Stimulated activated memory B cell treated with anti-CD40 and anti-IgM and Interleukin-4, amounts not matched to agents 10 μg/mL and 1 μg/mL and 100 μg/mL, for 72 hours (primary cell): ENCODE measurements around the gene CUEDC1.

ENCODE experiments used
- ATAC-seq: fragments of 150-1000 bp; cut with Tn5 transposase; 2 replicates; pipeline ENCODE4 v1.10.0; 2021
- H3K27ac Mint-ChIP-seq: one replicate; pipeline ENCODE4 v1.8.0; 2022; ENCODE audit warnings: mild to moderate bottlenecking, mixed read lengths
- H3K27me3 Mint-ChIP-seq: one replicate; pipeline ENCODE4 v1.8.0; 2022; ENCODE audit warnings: mixed read lengths
- H3K36me3 Mint-ChIP-seq: one replicate; pipeline ENCODE4 v1.8.0; 2022; ENCODE audit warnings: mixed read lengths
- H3K4me1 Mint-ChIP-seq: one replicate; pipeline ENCODE4 v1.8.0; 2022; ENCODE audit warnings: mixed read lengths
- H3K4me3 Mint-ChIP-seq: one replicate; pipeline ENCODE4 v1.8.0; 2022; ENCODE audit warnings: mild to moderate bottlenecking, moderate library complexity, mixed read lengths
- H3K9me3 Mint-ChIP-seq: one replicate; pipeline ENCODE4 v1.8.0; 2022; ENCODE audit warnings: mixed read lengths

CUEDC1 gene

DNA sequence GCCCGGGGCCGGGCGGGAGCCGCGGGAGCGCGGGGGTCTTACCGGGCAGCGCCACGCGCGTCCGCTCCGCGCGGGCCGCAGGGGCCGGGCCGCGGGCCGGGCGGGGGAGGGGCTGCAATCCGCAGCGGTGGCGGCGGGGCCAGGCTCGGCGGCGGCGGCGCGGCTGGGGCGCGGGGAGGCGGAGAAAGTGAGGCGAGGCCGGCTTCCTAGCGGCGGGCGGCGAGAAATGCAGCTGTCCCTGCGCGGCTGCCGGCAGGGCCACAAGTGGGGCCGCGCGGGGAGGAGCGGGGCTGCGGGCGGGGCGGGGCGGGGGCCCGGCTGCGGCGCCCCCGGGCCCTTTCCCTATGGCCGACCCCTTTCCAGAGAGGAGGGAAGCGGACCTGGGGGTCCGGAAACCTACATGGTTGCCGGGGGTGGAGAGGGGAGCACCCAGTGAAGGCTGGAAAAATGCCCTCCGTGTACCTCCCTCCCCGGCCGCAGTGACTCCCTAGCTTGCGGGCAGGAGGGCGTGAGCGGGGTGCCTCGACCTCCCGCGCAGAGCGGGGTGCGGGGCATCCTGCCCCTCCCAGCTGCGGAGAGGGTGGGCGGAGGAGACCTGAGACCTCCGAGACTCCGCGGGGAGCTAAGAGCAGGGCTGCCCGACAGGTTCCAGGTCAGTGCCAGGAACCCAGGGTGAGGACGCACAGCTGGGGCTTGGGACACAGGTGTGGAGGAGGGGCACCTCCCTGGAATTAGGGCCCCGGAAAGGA lies at the start of gene CUEDC1:
TSS of gene CUEDC1 (minus strand) at position 230 of the 749 bp plus-strand sequence. CDS start 69,848 bp downstream, outside the sequence.
- no peaks in the 10 kb centered on the region for H3K9me3 Mint-ChIP-seq
- H3K27ac Mint-ChIP-seq: no peak within 1 kb of the TSS
- H3K36me3 Mint-ChIP-seq: no peaks in the 10 kb centered on the region
- H3K27me3 Mint-ChIP-seq: peaks cover 79% of the 10 kb centered on the region
- peak; percentile 69 for ATAC-seq
- peak within 1 kb of the TSS; percentile 60 for H3K4me3 Mint-ChIP-seq
- peaks cover 54% of the 10 kb centered on the region for H3K4me1 Mint-ChIP-seq

DNA sequence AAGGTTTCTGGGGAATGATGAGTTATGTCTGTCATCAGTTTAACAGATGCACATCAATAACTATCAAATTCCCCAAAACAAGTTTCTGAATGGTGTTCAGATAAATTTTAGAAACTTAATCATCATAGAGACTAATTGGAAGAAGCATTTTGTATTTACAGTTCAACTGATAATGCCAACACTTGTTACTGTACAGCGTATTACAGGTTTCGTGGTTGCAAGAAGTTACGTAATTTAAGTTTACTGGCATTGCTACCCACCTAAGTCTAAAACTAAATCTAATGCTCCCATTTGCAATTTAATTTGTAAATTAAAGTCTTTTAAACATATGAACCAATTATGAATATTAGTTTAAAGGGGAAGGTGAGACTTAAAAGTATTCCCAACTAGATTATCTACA lies 48.8 kb upstream of the CUEDC1 start:
- Mint-ChIP-seq H3K36me3 (peaks cover 47% of the 10 kb centered on the region), H3K27ac (no peak overlapping the region)

GRCh38 chr17:58002973-58003372 lies 47.8 kb upstream of the CUEDC1 start:
- H3K36me3 Mint-ChIP-seq: peaks cover 47% of the 10 kb centered on the region

More for the DNA sequence above, 48.8 kb upstream of the CUEDC1 start:
- Mint-ChIP-seq H3K9me3 (no peaks in the 10 kb centered on the region), H3K4me1 (peaks cover 51% of the 10 kb centered on the region), H3K27me3 (no peaks in the 10 kb centered on the region), H3K4me3 (no peak overlapping the region)
- ATAC-seq: no peak

DNA sequence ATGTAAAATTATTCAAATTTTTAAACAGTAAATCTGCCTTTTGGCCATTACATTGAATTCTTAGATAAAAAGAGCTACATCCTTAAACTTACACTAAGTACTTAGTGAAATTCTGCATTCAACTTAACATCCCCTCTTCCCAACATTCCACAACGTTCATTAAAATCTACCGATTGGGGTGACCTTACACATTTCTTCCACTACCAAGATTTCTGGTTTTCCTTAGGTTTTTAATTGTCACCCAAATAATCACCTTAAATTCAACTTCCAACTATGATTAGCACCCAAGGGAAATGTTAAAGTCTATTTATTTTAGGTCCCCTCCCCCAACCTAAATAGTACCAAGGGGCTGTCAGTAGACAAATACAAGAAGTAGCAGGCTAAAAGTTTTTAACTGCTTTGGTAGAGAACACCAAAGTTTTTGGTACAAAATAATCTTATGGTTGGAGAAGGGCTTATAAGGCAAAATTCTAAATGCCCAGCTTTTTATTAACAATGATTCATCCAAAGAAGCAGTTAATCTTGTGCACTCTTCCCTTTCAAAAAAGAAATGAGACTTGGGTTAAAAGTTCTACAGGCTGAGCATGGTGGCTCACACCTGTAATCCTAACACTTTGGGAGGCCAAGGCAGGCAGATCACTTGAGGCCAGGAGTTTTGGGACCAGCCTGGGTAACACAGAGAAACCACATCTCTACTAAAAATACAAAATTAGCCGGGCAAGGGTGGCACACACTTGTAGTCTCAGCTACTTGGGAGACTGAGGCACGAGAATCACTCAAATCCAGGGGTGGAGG lies 47.1 kb upstream of the CUEDC1 start:
- no peak for ATAC-seq
- H3K4me1 Mint-ChIP-seq: peaks cover 43% of the 10 kb centered on the region
- H3K9me3 Mint-ChIP-seq: no peaks in the 10 kb centered on the region
- no peak overlapping the region for H3K4me3 Mint-ChIP-seq
- H3K27me3 Mint-ChIP-seq: no peaks in the 10 kb centered on the region
- H3K36me3 Mint-ChIP-seq: peaks cover 50% of the 10 kb centered on the region
- H3K27ac Mint-ChIP-seq: no peak overlapping the region

More at GRCh38 chr17:58002973-58003372, 47.8 kb upstream of the CUEDC1 start:
- peaks cover 46% of the 10 kb centered on the region for H3K4me1 Mint-ChIP-seq
- no peak overlapping the region for H3K4me3 Mint-ChIP-seq
- ATAC-seq: no peak
- no peaks in the 10 kb centered on the region for H3K27me3 Mint-ChIP-seq
- no peak overlapping the region for H3K27ac Mint-ChIP-seq
- H3K9me3 Mint-ChIP-seq: no peaks in the 10 kb centered on the region

DNA sequence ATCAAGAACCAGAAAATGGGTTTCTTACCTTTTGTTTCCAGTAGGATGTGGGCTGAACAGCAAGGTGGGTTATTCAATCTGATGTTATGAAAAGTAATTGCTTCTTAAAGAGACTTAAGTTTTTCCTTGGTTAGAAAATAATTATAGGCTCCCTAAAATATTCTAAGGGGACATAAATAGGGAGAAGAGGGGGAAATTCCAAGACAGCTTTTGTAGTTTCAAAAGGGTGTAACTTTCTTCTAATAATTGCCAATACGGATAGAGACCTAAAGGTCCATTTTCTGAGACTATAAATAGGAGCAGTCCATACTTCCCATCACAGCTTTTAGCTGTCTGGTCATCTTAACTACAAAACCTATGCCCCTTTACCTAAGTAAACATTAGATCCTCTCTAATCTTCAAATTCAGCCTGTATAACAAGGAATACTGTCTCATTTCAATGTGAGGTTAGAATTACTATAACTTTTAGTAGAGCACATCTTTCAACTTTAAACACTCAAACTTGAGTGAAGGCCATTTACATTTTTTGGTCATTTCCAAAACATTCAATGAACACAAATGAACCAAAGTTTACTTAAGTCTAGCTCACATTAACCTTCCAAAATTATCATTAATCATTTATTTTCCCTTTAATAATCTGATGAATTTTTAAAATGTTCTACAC lies 46.4 kb upstream of the CUEDC1 start:
- H3K36me3 Mint-ChIP-seq: peaks cover 49% of the 10 kb centered on the region
- H3K27ac Mint-ChIP-seq: no peak overlapping the region
- ATAC-seq: no peak
- H3K27me3 Mint-ChIP-seq: no peaks in the 10 kb centered on the region
- peaks cover 43% of the 10 kb centered on the region for H3K4me1 Mint-ChIP-seq
- H3K9me3 Mint-ChIP-seq: no peaks in the 10 kb centered on the region
- no peak overlapping the region for H3K4me3 Mint-ChIP-seq

DNA sequence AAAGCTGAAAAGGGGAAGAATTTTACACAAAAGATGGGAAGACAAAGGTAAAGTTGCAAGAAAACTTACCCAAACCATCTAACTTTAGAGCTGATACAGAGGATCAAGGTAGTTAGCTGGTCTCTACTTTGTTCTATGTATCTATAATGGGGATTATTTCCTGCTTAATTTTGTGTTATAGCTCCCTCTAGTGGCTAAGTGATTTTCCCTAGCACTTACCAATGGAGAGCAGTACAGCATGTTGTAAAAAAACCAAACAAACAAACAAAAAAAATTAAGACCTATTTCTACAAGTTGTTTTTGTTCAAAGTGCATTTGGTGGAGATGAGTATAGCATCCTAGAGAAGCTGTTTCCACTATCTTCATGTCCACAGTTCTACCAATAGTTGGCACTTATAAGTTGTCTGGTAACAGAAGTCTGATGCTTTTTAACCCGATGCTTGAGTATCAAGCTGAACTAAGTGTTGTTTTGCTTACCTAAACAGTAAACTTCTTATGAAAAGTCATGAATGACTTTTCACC lies 44.3 kb upstream of the CUEDC1 start:
- Mint-ChIP-seq H3K27ac (no peak overlapping the region), H3K9me3 (no peaks in the 10 kb centered on the region), H3K36me3 (peaks cover 29% of the 10 kb centered on the region), H3K27me3 (no peaks in the 10 kb centered on the region), H3K4me1 (peaks cover 28% of the 10 kb centered on the region), H3K4me3 (no peak overlapping the region)
- peak; percentile 87 for ATAC-seq

- Mint-ChIP-seq H3K9me3 (no peaks in the 10 kb centered on the region), H3K36me3 (peaks cover 28% of the 10 kb centered on the region), H3K27ac (no peak overlapping the region), H3K4me3 (no peak overlapping the region), H3K27me3 (no peaks in the 10 kb centered on the region), H3K4me1 (peaks cover 33% of the 10 kb centered on the region)
- ATAC-seq: no peak
Observed at GRCh38 chr17:57999010-57999495, 43.8 kb upstream of the CUEDC1 start.

GRCh38 chr17:57997085-57997809 lies 42.0 kb upstream of the CUEDC1 start:
- no peaks in the 10 kb centered on the region for H3K27me3 Mint-ChIP-seq
- H3K36me3 Mint-ChIP-seq: peaks cover 10% of the 10 kb centered on the region
- H3K27ac Mint-ChIP-seq: no peak overlapping the region
- peaks cover 27% of the 10 kb centered on the region for H3K4me1 Mint-ChIP-seq
- no peak for ATAC-seq
- H3K9me3 Mint-ChIP-seq: no peaks in the 10 kb centered on the region
- no peak overlapping the region for H3K4me3 Mint-ChIP-seq

DNA sequence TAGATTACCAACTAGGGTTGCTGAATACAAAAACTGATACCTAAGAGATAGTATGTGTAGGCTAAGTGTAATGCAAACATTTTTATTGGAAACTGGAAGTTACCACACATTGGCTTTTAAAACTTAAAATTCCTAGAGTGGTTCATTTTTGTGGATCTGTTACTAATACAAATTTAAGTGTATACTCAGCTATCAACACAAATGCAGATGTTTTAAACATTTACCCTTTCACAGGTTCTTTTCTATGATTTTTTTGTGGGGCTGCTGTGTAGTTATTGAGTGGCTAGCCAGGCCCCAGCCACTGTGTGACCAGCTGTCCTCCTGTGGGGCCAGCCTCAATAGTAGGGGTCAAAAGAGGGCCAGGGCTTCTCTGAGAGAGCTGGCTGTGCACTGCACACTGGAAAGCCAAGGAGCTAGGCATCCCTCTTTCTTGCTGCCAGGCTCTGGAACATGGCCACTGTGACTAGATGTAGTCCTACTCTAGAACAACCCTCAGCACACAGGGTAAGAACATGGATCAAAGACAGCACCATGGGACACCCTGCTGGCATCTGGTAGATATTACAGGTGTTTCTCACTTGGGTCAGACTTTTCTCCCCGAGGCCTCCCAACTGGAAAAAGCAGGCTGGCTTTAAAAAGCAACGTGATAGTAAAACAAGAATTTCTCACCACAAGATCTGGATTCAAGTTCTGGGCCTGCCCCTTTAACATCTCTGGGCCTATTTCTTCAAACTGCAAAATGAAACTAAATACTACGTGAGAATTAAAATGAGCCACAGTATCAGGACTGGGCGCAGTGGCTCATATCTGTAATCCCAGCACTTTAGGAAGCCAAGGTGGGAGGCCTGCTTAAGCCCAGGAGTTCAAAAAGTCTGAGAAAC lies 40.1 kb upstream of the CUEDC1 start:
- H3K27me3 Mint-ChIP-seq: no peaks in the 10 kb centered on the region
- H3K9me3 Mint-ChIP-seq: no peaks in the 10 kb centered on the region
- ATAC-seq: peak; percentile 81
- no peak overlapping the region for H3K4me3 Mint-ChIP-seq
- H3K4me1 Mint-ChIP-seq: peaks cover 24% of the 10 kb centered on the region
- H3K36me3 Mint-ChIP-seq: peaks cover 6% of the 10 kb centered on the region
- H3K27ac Mint-ChIP-seq: no peak overlapping the region

DNA sequence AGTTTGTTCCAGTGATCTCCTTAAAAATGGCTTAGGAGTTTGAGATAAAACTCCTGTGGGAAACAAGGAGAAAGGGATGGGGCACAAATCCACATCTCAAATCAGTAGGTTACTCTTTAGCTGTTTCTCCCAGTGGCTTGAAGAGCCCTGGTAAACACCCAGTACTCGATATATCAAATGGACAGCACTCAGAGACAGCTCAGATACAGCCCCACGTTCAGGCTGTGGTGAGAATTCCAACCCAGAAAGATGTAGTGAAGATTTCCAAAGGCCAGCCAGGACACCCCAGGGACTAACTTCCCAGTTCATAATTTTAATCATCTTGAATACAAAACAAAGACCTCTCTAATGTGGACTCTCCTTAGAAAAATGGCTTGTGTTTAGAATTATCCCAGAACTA lies 39.2 kb upstream of the CUEDC1 start:
- H3K9me3 Mint-ChIP-seq: no peaks in the 10 kb centered on the region
- no peak for ATAC-seq
- no peaks in the 10 kb centered on the region for H3K27me3 Mint-ChIP-seq
- no peak overlapping the region for H3K4me3 Mint-ChIP-seq
- H3K4me1 Mint-ChIP-seq: peaks cover 24% of the 10 kb centered on the region
- peak overlapping the region; percentile 5 for H3K27ac Mint-ChIP-seq
- peaks cover 6% of the 10 kb centered on the region for H3K36me3 Mint-ChIP-seq

- H3K27ac Mint-ChIP-seq: peak overlapping the region; percentile 5
- no peaks in the 10 kb centered on the region for H3K27me3 Mint-ChIP-seq
- no peak overlapping the region for H3K4me3 Mint-ChIP-seq
- H3K36me3 Mint-ChIP-seq: peaks cover 6% of the 10 kb centered on the region
- peak; percentile 64 for ATAC-seq
- H3K4me1 Mint-ChIP-seq: peaks cover 29% of the 10 kb centered on the region
- H3K9me3 Mint-ChIP-seq: no peaks in the 10 kb centered on the region
Observed at GRCh38 chr17:57993471-57994365, 38.5 kb upstream of the CUEDC1 start.

DNA sequence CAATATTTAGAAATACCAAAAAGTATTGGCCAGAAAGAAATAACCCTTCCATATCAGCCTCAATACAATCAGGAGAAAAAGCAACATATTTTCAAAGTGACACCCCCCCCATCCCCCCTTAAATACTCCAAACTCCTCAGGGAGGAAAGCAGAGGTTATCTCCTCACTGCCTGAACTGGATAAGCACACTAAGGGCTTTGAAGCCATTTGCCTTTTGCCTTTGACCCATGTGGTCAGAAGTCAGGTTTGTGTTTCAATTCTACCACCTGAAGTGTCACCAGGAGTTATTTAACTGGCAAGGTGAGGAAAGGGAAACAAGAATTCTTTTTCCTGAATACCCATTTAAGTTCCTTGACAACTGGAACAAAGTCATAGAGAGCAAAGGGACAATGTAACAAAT lies 36.3 kb upstream of the CUEDC1 start:
- ATAC-seq: no peak
- Mint-ChIP-seq H3K4me3 (no peak overlapping the region), H3K27me3 (no peaks in the 10 kb centered on the region), H3K27ac (no peak overlapping the region), H3K36me3 (no peaks in the 10 kb centered on the region), H3K4me1 (peaks cover 38% of the 10 kb centered on the region), H3K9me3 (no peaks in the 10 kb centered on the region)

GRCh38 chr17:57990037-57990436 lies 34.8 kb upstream of the CUEDC1 start:
- Mint-ChIP-seq H3K4me1 (peaks cover 38% of the 10 kb centered on the region), H3K27me3 (no peaks in the 10 kb centered on the region), H3K27ac (no peak overlapping the region), H3K4me3 (no peak overlapping the region), H3K36me3 (no peaks in the 10 kb centered on the region), H3K9me3 (no peaks in the 10 kb centered on the region)
- ATAC-seq: no peak
